ENCODE data around the gene LDLRAD1.
"Not testable (repeated sequence)": the region's sequence is repeated elsewhere in the genome, so short reads cannot be mapped to it uniquely, and the experiment has no call there.

LDLRAD1 gene

GRCh38 chr1:54052431-54052933 is 34.5 kb upstream of the LDLRAD1 start:
- DNase-seq = peak; percentile 56
- TF ChIP-seq CTCF (IDR thresholded peaks at IDR 0.05) = no peak
- H3K27me3 Mint-ChIP-seq (ENCODE audit: low read depth, poor library complexity) = no peaks in the 10 kb centered on the region
- H3K27ac Mint-ChIP-seq = no peak overlapping the region
- no peak overlapping the region for H3K4me3 Mint-ChIP-seq
- peaks cover 17% of the 10 kb centered on the region for H3K4me1 Mint-ChIP-seq
- H3K36me3 Mint-ChIP-seq (ENCODE audit: low read depth) = peaks cover 10% of the 10 kb centered on the region
- H3K9me3 Mint-ChIP-seq = no peaks in the 10 kb centered on the region

GRCh38 chr1:54051933-54052430 is 34.0 kb upstream of the LDLRAD1 start:
- TF ChIP-seq CTCF (IDR thresholded peaks at IDR 0.05) = no peak
- DNase-seq = no peak
- no peak overlapping the region for H3K27ac Mint-ChIP-seq
- H3K4me1 Mint-ChIP-seq = peaks cover 17% of the 10 kb centered on the region
- H3K27me3 Mint-ChIP-seq (ENCODE audit: low read depth, poor library complexity) = no peaks in the 10 kb centered on the region
- no peaks in the 10 kb centered on the region for H3K9me3 Mint-ChIP-seq
- H3K4me3 Mint-ChIP-seq = no peak overlapping the region
- peaks cover 5% of the 10 kb centered on the region for H3K36me3 Mint-ChIP-seq (ENCODE audit: low read depth)

GRCh38 chr1:54050435-54050834 is 32.4 kb upstream of the LDLRAD1 start:
- H3K4me3 Mint-ChIP-seq; H3K36me3 Mint-ChIP-seq (ENCODE audit: low read depth); H3K27me3 Mint-ChIP-seq (ENCODE audit: low read depth, poor library complexity); H3K9me3 Mint-ChIP-seq; H3K27ac Mint-ChIP-seq; DNase-seq: not testable (repeated sequence)
- peaks cover 14% of the 10 kb centered on the region for H3K4me1 Mint-ChIP-seq

GRCh38 chr1:54047384-54048305 is 29.7 kb upstream of the LDLRAD1 start:
- Mint-ChIP-seq H3K9me3 (no peaks in the 10 kb centered on the region), H3K27ac (no peak overlapping the region), H3K4me1 (no peaks in the 10 kb centered on the region), H3K4me3 (no peak overlapping the region), H3K27me3 (ENCODE audit: low read depth, poor library complexity) (no peaks in the 10 kb centered on the region), H3K36me3 (ENCODE audit: low read depth) (peaks cover 26% of the 10 kb centered on the region)
- no peak for DNase-seq
- no peak for TF ChIP-seq CTCF (IDR thresholded peaks at IDR 0.05)

GRCh38 chr1:54046671-54047383 is 28.8 kb upstream of the LDLRAD1 start:
- Mint-ChIP-seq H3K9me3 (no peaks in the 10 kb centered on the region), H3K27ac (no peak overlapping the region)
- DNase-seq = no peak

More at GRCh38 chr1:54046671-54047383, 28.8 kb upstream of the LDLRAD1 start:
- no peaks in the 10 kb centered on the region for H3K4me1 Mint-ChIP-seq
- H3K36me3 Mint-ChIP-seq (ENCODE audit: low read depth) = peaks cover 34% of the 10 kb centered on the region
- no peak for TF ChIP-seq CTCF (IDR thresholded peaks at IDR 0.05)
- no peak overlapping the region for H3K4me3 Mint-ChIP-seq
- no peaks in the 10 kb centered on the region for H3K27me3 Mint-ChIP-seq (ENCODE audit: low read depth, poor library complexity)

All from nephron progenitor cell (in vitro differentiated cells).